Spleen (tissue), 7 donors: ENCODE results near the gene PPP1R9B.

ENCODE experiments used
- CTCF ChIP-seq, 11 experiments: fragments of 200-600 bp in 7 of 11; fragments of 450-650 bp in 4 of 11; sonication (generic) in 4 of 11; IDR thresholded peaks in 8 of 11; conservative IDR thresholded peaks in 3 of 11; 1 replicate in 7 of 11; 2 replicates in 4 of 11; pipeline versions ENCODE4 v1.4.0 to v1.8.0; 2016 to 2021; ENCODE audit warnings: antibody characterized with exemption in 11 of 11, inconsistent platforms in 4 of 11, mild to moderate bottlenecking in 1 of 11
- POLR2A ChIP-seq, 3 donors: fragments of 450-650 bp; IDR thresholded peaks; one replicate each; pipeline ENCODE4 v1.5.1; 2017; ENCODE audit warnings: antibody characterized with exemption in 3 of 3, mild to moderate bottlenecking in 1 of 3
- donor health status: DM: no; HTN: no; CAD: no; lungs with moderate emphysema.
- donor health status: DM: no; HTN: no; CAD: no.
- donor health status: DM: no; HTN: no; CAD: no.

- TF ChIP-seq CTCF (IDR thresholded peaks at IDR 0.05 in 8 of 11, conservative IDR thresholded peaks at IDR 0.05 in 3 of 11) (no peak), POLR2A (IDR thresholded peaks at IDR 0.05) (no peak)
These were observed 16.2 kb upstream of the PPP1R9B start for GRCh38 chr17:50166518-50167181.
